GM18505 (cell line): ENCODE data around the gene SH3RF3.

ENCODE experiments used
- ATAC-seq: cut with Tn5 transposase; IDR thresholded peaks from one replicate; pipeline ENCODE4 v1.9.1; 2021; ENCODE audit not compliant: unreplicated experiment
- POLR2A ChIP-seq: IDR thresholded peaks from 4 replicates; pipeline ENCODE4 v1.6.1; 2011; ENCODE audit warnings: borderline replicate concordance; ENCODE audit not compliant: insufficient read depth, insufficient read length; ENCODE audit errors: extremely low read depth

Gene SH3RF3

GRCh38 chr2:109422071-109422757, 293.2 kb downstream of the SH3RF3 start:
- no peak for ATAC-seq
- no peak for TF ChIP-seq POLR2A

GRCh38 chr2:109422758-109423500, 293.9 kb downstream of the SH3RF3 start:
- no peak for TF ChIP-seq POLR2A

GRCh38 chr2:109423556-109424359, 294.8 kb downstream of the SH3RF3 start:
- no peak for TF ChIP-seq POLR2A
- ATAC-seq, result no peak

More at GRCh38 chr2:109422758-109423500, 293.9 kb downstream of the SH3RF3 start:
- ATAC-seq, result no peak

GRCh38 chr2:109425411-109425810, 296.4 kb downstream of the SH3RF3 start:
- no peak for TF ChIP-seq POLR2A
- ATAC-seq, result no peak

GRCh38 chr2:109427661-109428091, 298.7 kb downstream of the SH3RF3 start:
- ATAC-seq, result no peak
- no peak for TF ChIP-seq POLR2A

- no peak for TF ChIP-seq POLR2A
Observed at GRCh38 chr2:109428281-109428680, 299.3 kb downstream of the SH3RF3 start.

GRCh38 chr2:109428841-109429566, 300.0 kb downstream of the SH3RF3 start:
- no peak for TF ChIP-seq POLR2A
- ATAC-seq, result no peak

More at GRCh38 chr2:109428281-109428680, 299.3 kb downstream of the SH3RF3 start:
- ATAC-seq, result no peak

GRCh38 chr2:109429567-109430328, 300.7 kb downstream of the SH3RF3 start:
- no peak for ATAC-seq
- no peak for TF ChIP-seq POLR2A

- no peak for TF ChIP-seq POLR2A
- ATAC-seq, result no peak
Observed at GRCh38 chr2:109430329-109430636, 301.3 kb downstream of the SH3RF3 start.

- no peak for TF ChIP-seq POLR2A
- ATAC-seq, result no peak
Observed at GRCh38 chr2:109432421-109432820, 303.4 kb downstream of the SH3RF3 start.

GRCh38 chr2:109433486-109433885, 304.5 kb downstream of the SH3RF3 start:
- ATAC-seq, result no peak
- no peak for TF ChIP-seq POLR2A

GRCh38 chr2:109433926-109434325, 304.9 kb downstream of the SH3RF3 start:
- TF ChIP-seq POLR2A, result no peak
- ATAC-seq, result no peak

- TF ChIP-seq POLR2A, result no peak
- ATAC-seq, result no peak
Observed at GRCh38 chr2:109434351-109434750, 305.3 kb downstream of the SH3RF3 start.

GRCh38 chr2:109435066-109435690, 306.2 kb downstream of the SH3RF3 start:
- ATAC-seq, result no peak
- TF ChIP-seq POLR2A, result no peak
